Peyer's patch (tissue), 4 donors: ENCODE measurements around the gene PIGU. TPM values are rescaled to one million over a fixed set of nuclear protein-coding genes. Genes with fewer than 3 reads are reported as not detected.

Source experiments
- DNase-seq, 3 donors: peaks; one replicate each; pipeline ENCODE4 v3.0.0-alpha.2; 2017 to 2019
- H3K27ac ChIP-seq, 4 donors: fragments of 200-600 bp; sonication (generic); one replicate each; pipeline ENCODE4 v1.5.1; 2016 to 2019
- H3K27me3 ChIP-seq, 2 donors: fragments of 200-600 bp; sonication (generic); one replicate each; pipeline ENCODE4 v1.5.1; 2019
- H3K36me3 ChIP-seq, 3 donors: fragments of 200-600 bp; sonication (generic); one replicate each; pipeline ENCODE4 v1.5.1; 2016 to 2019
- H3K4me1 ChIP-seq, 4 donors: fragments of 200-600 bp; sonication (generic); one replicate each; pipeline ENCODE4 v1.5.1; 2016 to 2019
- H3K4me3 ChIP-seq, 4 donors: fragments of 200-600 bp; sonication (generic); 1 replicate in 3 of 4; 2 replicates in 1 of 4; pipeline ENCODE4 v1.5.1; 2016 to 2019; ENCODE audit warnings: mild to moderate bottlenecking in 1 of 4
- H3K9me3 ChIP-seq, 4 donors: fragments of 200-600 bp; sonication (generic); one replicate each; pipeline ENCODE4 v1.5.1; 2016 to 2019; ENCODE audit warnings: mild to moderate bottlenecking in 1 of 4
- CTCF ChIP-seq, 6 experiments: fragments of 450-650 bp in 4 of 6; fragments of 200-600 bp in 2 of 6; sonication (generic) in 1 of 6; IDR thresholded peaks; one replicate each; pipeline ENCODE4 v1.5.1; 2017 to 2019; ENCODE audit warnings: antibody characterized with exemption in 6 of 6, mild to moderate bottlenecking in 3 of 6, moderate library complexity in 1 of 6
- POLR2A ChIP-seq, 2 donors: fragments of 450-650 bp; IDR thresholded peaks; one replicate each; pipeline ENCODE4 v1.5.1; 2017; ENCODE audit warnings: antibody characterized with exemption in 2 of 2, mild to moderate bottlenecking in 2 of 2, moderate library complexity in 2 of 2
- total RNA-seq, 4 donors: library from RNA; depleted of rRNA; stranded (reverse); fragments of >200 nt; gene quantifications; one replicate each; pipeline ENCODE4 v1.1.0, GENCODE V29; 2016

The PIGU gene
- total RNA-seq, 4 donors from 2014 or later, result 6.6 to 29.5 (median 18.4) TPM

DNA sequence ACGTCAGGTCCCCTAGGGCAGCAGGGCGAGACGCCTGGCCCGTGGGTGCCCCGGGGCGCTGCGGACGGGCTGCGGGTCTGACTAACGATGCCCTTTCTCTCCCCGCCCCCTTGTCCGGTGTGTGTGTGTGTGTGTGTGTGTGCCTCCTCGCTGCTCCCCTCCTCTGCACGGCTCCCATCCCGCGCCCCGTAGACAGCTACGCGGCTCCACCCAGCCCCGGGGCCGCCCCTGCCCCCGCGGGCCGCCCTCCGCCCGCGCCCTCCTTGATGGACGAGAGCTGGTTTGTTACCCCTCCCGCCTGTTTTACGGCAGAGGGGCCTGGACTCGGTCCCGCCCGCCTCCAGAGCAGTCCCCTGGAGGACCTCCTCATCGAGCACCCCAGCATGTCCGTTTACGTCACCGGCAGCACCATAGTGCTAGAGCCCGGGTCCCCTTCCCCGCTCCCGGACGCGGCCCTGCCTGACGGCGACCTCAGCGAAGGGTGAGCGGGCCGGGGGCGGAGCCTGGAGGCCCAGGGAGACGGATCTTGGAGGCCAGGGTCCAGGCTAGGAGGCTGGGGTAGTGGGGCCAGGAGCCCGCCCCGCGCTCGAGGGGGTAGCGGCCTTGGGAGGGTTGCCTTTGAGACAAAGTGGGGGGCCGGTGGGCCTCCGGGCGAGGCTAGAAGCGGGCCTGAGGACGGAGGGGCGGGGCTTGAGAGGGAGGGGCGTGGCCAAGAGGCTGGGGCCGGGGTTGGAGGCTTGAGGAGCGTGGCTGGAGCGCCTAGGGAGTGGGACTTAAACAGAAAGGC is 32.3 kb upstream of the PIGU start:
- Histone ChIP-seq H3K27me3 (no peaks in the 10 kb centered on the region), H3K9me3 (no peaks in the 10 kb centered on the region), H3K4me3 (peak overlapping the region; percentile 61 to 86 (median 69)), H3K4me1 (peaks cover 0 to 49% (median 9%) of the 10 kb centered on the region in 4 donors), H3K36me3 (peaks cover 0 to 4% (median 0%) of the 10 kb centered on the region in 3 donors), H3K27ac (peak overlapping the region; percentile 71 to 91 (median 82))
- TF ChIP-seq CTCF (IDR thresholded peaks at IDR 0.05) (peak in 1 of 6 experiments; percentile 1), POLR2A (IDR thresholded peaks at IDR 0.05) (no peak)
- DNase-seq, result peak; percentile 88 to 95 (median 88)

GRCh38 chr20:34708621-34709043 is 31.7 kb upstream of the PIGU start:
- Histone ChIP-seq H3K27ac (peak overlapping the region; percentile 71 to 91 (median 82)), H3K4me3 (peak overlapping the region; percentile 61 to 86 (median 69)), H3K9me3 (no peaks in the 10 kb centered on the region), H3K36me3 (no peaks in the 10 kb centered on the region), H3K27me3 (no peaks in the 10 kb centered on the region), H3K4me1 (peaks cover 0 to 43% (median 10%) of the 10 kb centered on the region in 4 donors)
- peak; percentile 74 to 86 (median 76) for DNase-seq
- TF ChIP-seq CTCF (IDR thresholded peaks at IDR 0.05), result peak in 4 of 6 experiments; percentile 26 to 61 (median 50)
- no peak for TF ChIP-seq POLR2A (IDR thresholded peaks at IDR 0.05)

GRCh38 chr20:34706912-34707784 is 30.3 kb upstream of the PIGU start:
- TF ChIP-seq CTCF (IDR thresholded peaks at IDR 0.05), result no peak
- no peak for TF ChIP-seq POLR2A (IDR thresholded peaks at IDR 0.05)
- DNase-seq, result no peak
- Histone ChIP-seq H3K27me3 (no peaks in the 10 kb centered on the region), H3K36me3 (no peaks in the 10 kb centered on the region), H3K4me1 (peaks cover 0 to 46% (median 11%) of the 10 kb centered on the region in 4 donors), H3K27ac (no peak overlapping the region), H3K4me3 (no peak overlapping the region), H3K9me3 (no peaks in the 10 kb centered on the region)

DNA sequence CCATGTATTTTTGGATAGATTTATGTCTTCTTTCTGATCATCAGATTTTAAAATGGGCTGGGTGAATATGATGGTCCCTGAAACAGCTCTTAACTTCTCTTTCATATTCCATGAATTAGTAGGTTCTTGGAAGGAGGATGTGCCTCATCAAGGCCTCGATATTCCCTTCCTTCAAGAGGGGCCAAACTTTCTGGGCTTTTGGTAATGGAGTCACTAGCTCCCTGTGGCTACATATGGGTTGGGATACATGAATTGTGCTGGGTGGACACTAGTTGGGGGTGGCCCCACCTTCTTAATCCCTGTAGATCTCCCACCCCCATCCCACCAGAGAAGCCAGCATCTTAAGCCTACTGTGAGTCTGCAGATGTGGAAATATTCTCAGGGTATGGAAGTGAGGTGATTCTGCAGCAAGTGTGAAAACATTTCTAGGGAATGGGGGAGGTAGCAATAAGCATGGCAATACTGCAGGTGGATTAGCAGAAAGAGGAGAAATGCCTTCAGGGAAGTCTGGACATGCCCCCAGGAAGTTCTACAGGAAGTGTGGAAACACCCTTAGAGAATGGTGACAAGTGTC is 29.5 kb upstream of the PIGU start:
- no peak for DNase-seq
- H3K4me1 ChIP-seq, result peaks cover 0 to 46% (median 11%) of the 10 kb centered on the region in 4 donors
- no peaks in the 10 kb centered on the region for H3K27me3 ChIP-seq
- H3K4me3 ChIP-seq, result no peak overlapping the region
- H3K27ac ChIP-seq, result peak overlapping the region in 2 of 4 donors; percentile 99
- H3K9me3 ChIP-seq, result no peaks in the 10 kb centered on the region
- H3K36me3 ChIP-seq, result no peaks in the 10 kb centered on the region
- TF ChIP-seq CTCF (IDR thresholded peaks at IDR 0.05) (no peak), POLR2A (IDR thresholded peaks at IDR 0.05) (no peak)
